GM12878 (cell line): ENCODE data around the gene B3GAT1.
A peak's percentile ranks its signal among the peaks of the same experiment; 100 is the strongest.

Source experiments
- EZH2 ChIP-seq: IDR thresholded peaks from 2 replicates; pipeline ENCODE4 v1.6.1; 2012; ENCODE audit warnings: low read depth, mild to moderate bottlenecking, control low read depth, inconsistent platforms, low read length, borderline replicate concordance; ENCODE audit not compliant: control insufficient read depth
- HDAC6 ChIP-seq: fragments of 200-600 bp; sonication (generic); IDR thresholded peaks from one replicate; pipeline ENCODE4 v1.8.0; 2017; ENCODE audit warnings: antibody characterized with exemption; ENCODE audit not compliant: unreplicated experiment
- SIX5 ChIP-seq: IDR thresholded peaks from 2 replicates; pipeline ENCODE4 v1.6.1; 2011; ENCODE audit warnings: mild to moderate bottlenecking, low read depth, low read length, moderate library complexity; ENCODE audit not compliant: severe bottlenecking
- SMAD1 ChIP-seq: fragments of 450-650 bp; IDR thresholded peaks from 2 replicates; pipeline ENCODE4 v1.6.1; 2018; ENCODE audit warnings: mild to moderate bottlenecking, low read depth; ENCODE audit not compliant: partially characterized antibody
- SP1 ChIP-seq: IDR thresholded peaks from one replicate; pipeline ENCODE4 v1.6.1; 2011; ENCODE audit warnings: low read depth, low read length
- TF ChIP-seq, protein P1 (sequence below), 3 experiments: IDR thresholded peaks in 2 of 3; conservative IDR thresholded peaks in 1 of 3; 2 replicates each; pipeline ENCODE4 v1.5.1; 2011; ENCODE audit warnings: low read depth in 3 of 3, low read length in 3 of 3, mild to moderate bottlenecking in 3 of 3, control low read depth in 2 of 3, moderate library complexity in 2 of 3, inconsistent platforms in 1 of 3, mixed read lengths in 1 of 3; ENCODE audit not compliant: control insufficient read depth in 2 of 3, insufficient read depth in 1 of 3; ENCODE audit errors: extremely low read depth in 1 of 3

GRCh38 chr11:134390706-134391569 lies 21.1 kb downstream of the B3GAT1 start:
- TF ChIP-seq, protein P1, sequence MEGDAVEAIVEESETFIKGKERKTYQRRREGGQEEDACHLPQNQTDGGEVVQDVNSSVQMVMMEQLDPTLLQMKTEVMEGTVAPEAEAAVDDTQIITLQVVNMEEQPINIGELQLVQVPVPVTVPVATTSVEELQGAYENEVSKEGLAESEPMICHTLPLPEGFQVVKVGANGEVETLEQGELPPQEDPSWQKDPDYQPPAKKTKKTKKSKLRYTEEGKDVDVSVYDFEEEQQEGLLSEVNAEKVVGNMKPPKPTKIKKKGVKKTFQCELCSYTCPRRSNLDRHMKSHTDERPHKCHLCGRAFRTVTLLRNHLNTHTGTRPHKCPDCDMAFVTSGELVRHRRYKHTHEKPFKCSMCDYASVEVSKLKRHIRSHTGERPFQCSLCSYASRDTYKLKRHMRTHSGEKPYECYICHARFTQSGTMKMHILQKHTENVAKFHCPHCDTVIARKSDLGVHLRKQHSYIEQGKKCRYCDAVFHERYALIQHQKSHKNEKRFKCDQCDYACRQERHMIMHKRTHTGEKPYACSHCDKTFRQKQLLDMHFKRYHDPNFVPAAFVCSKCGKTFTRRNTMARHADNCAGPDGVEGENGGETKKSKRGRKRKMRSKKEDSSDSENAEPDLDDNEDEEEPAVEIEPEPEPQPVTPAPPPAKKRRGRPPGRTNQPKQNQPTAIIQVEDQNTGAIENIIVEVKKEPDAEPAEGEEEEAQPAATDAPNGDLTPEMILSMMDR (IDR thresholded peaks at IDR 0.05 in 2 of 3, conservative IDR thresholded peaks at IDR 0.05 in 1 of 3; ENCODE audit: control insufficient read depth in 2 of 3, extremely low read depth in 1 of 3, insufficient read depth in 1 of 3, low read depth in 3 of 3, low read length in 3 of 3): 0 out of 6 replicates have a peak, but pooled peaks of 1 of the 3 experiments have one; percentile 4
- TF ChIP-seq SP1 (no peak), SMAD1 (no peak), SIX5 (no peak), EZH2 (no peak), HDAC6 (no peak)
